Measurements from ENCODE around the gene SPTBN5. TPM values are rescaled to one million over a fixed set of nuclear protein-coding genes. Genes with fewer than 3 reads are reported as not detected.

The SPTBN5 gene
- total RNA-seq, 1 experiment from 2014 or later, result 3.2 TPM

GRCh38 chr15:41827880-41828806 is 65.7 kb downstream of the SPTBN5 start, which contains the start of gene JMJD7:
Gene JMJD7, plus strand, starts transcription at chr15:41828092. Its CDS starts 33 bp downstream, at chr15:41828125.
- no TSS peak for BruUV-seq (replicated peaks)
- peaks cover 11% of the 10 kb centered on the region for H3K36me3 ChIP-seq (ENCODE audit: insufficient read depth, low read length, poor library complexity, severe bottlenecking)
- ChIA-PET CTCF (no interaction called here), POLR2A (ENCODE audit: low non-redundant PET) (interaction anchor here (0.6 kb wide), 1 partner anchor 140 kb away, joined by 3 read pairs; no protein-coding TSS in a partner anchor)
- peaks cover 5% of the 10 kb centered on the region for H3K4me1 ChIP-seq (ENCODE audit: insufficient read depth, low read length, poor library complexity, severe bottlenecking)
- TF ChIP-seq CTCF (conservative IDR thresholded peaks at IDR 0.05; ENCODE audit: low read depth, low read length), result no peak
- TF ChIP-seq EZH2 (IDR thresholded peaks at IDR 0.05; ENCODE audit: borderline replicate concordance, low read depth, low read length, poor library complexity, severe bottlenecking), result no peak
- intact Hi-C loops (cut with micrococcal nuclease; ENCODE audit: unreplicated experiment), result no loop called here
- H3K9me3 ChIP-seq (ENCODE audit: low read depth, low read length, poor library complexity, severe bottlenecking), result no peaks in the 10 kb centered on the region
- peak; percentile 91 for DNase-seq (ENCODE audit: low spot score)
- peak within 1 kb of the TSS; percentile 83 for H3K27ac ChIP-seq (ENCODE audit: low read depth, low read length, poor library complexity, severe bottlenecking)
- peak within 1 kb of the TSS; percentile 88 for H3K4me3 ChIP-seq (ENCODE audit: low read depth, low read length, poor library complexity, severe bottlenecking)
- no peaks in the 10 kb centered on the region for H3K27me3 ChIP-seq (replicated peaks; ENCODE audit: insufficient read depth, low read depth, low read length, poor library complexity)

GRCh38 chr15:41827290-41827879 is 66.5 kb downstream of the SPTBN5 start:
- POLR2A ChIA-PET (ENCODE audit: low non-redundant PET), result no interaction called here
- TF ChIP-seq EZH2 (IDR thresholded peaks at IDR 0.05; ENCODE audit: borderline replicate concordance, low read depth, low read length, poor library complexity, severe bottlenecking), result no peak
- TF ChIP-seq CTCF (conservative IDR thresholded peaks at IDR 0.05; ENCODE audit: low read depth, low read length), result 0 out of 2 replicates have a peak, but pooled peaks have one; percentile 14
- Histone ChIP-seq H3K4me1 (ENCODE audit: insufficient read depth, low read length, poor library complexity, severe bottlenecking) (peaks cover 5% of the 10 kb centered on the region), H3K27me3 (replicated peaks; ENCODE audit: insufficient read depth, low read depth, low read length, poor library complexity) (no peaks in the 10 kb centered on the region), H3K4me3 (ENCODE audit: low read depth, low read length, poor library complexity, severe bottlenecking) (peak overlapping the region; percentile 88), H3K27ac (ENCODE audit: low read depth, low read length, poor library complexity, severe bottlenecking) (peak overlapping the region; percentile 50), H3K36me3 (ENCODE audit: insufficient read depth, low read length, poor library complexity, severe bottlenecking) (peaks cover 11% of the 10 kb centered on the region), H3K9me3 (ENCODE audit: low read depth, low read length, poor library complexity, severe bottlenecking) (no peaks in the 10 kb centered on the region)
- intact Hi-C loops (cut with micrococcal nuclease; ENCODE audit: unreplicated experiment), result no loop called here
- CTCF ChIA-PET, result no interaction called here
- no peak for DNase-seq (ENCODE audit: low spot score)
- no TSS peak for BruUV-seq (replicated peaks)

- Histone ChIP-seq H3K27ac (ENCODE audit: low read depth, low read length, poor library complexity, severe bottlenecking) (no peak overlapping the region), H3K4me1 (ENCODE audit: insufficient read depth, low read length, poor library complexity, severe bottlenecking) (peaks cover 5% of the 10 kb centered on the region), H3K4me3 (ENCODE audit: low read depth, low read length, poor library complexity, severe bottlenecking) (no peak overlapping the region), H3K9me3 (ENCODE audit: low read depth, low read length, poor library complexity, severe bottlenecking) (no peaks in the 10 kb centered on the region), H3K27me3 (replicated peaks; ENCODE audit: insufficient read depth, low read depth, low read length, poor library complexity) (no peaks in the 10 kb centered on the region), H3K36me3 (ENCODE audit: insufficient read depth, low read length, poor library complexity, severe bottlenecking) (peaks cover 12% of the 10 kb centered on the region)
- TF ChIP-seq CTCF (conservative IDR thresholded peaks at IDR 0.05; ENCODE audit: low read depth, low read length) (no peak), EZH2 (IDR thresholded peaks at IDR 0.05; ENCODE audit: borderline replicate concordance, low read depth, low read length, poor library complexity, severe bottlenecking) (no peak)
- DNase-seq (ENCODE audit: low spot score), result peak; percentile 26
- BruUV-seq (replicated peaks), result no TSS peak
- POLR2A ChIA-PET (ENCODE audit: low non-redundant PET), result no interaction called here
- intact Hi-C loops (cut with micrococcal nuclease; ENCODE audit: unreplicated experiment), result no loop called here
- CTCF ChIA-PET, result no interaction called here
Observed at GRCh38 chr15:41825572-41826535, 68.0 kb downstream of the SPTBN5 start.

All from A673 (cell line).